Measurements from ENCODE around the gene CD82.
"Not testable (repeated sequence)": the region's sequence is repeated elsewhere in the genome, so short reads cannot be mapped to it uniquely, and the experiment has no call there.

The CD82 gene

GRCh38 chr11:44535191-44535980 lies 30.1 kb upstream of the CD82 start:
- DNase-seq = no peak

- no peak for DNase-seq
Observed at GRCh38 chr11:44536788-44537516, 28.5 kb upstream of the CD82 start.

GRCh38 chr11:44537679-44538078 lies 27.8 kb upstream of the CD82 start:
- DNase-seq = no peak

- DNase-seq = peak; percentile 36
Observed at GRCh38 chr11:44538375-44539054, 26.9 kb upstream of the CD82 start.

- DNase-seq = no peak
Observed at GRCh38 chr11:44539971-44540370, 25.5 kb upstream of the CD82 start.

GRCh38 chr11:44540667-44541066 lies 24.8 kb upstream of the CD82 start:
- DNase-seq = no peak

GRCh38 chr11:44542372-44542771 lies 23.1 kb upstream of the CD82 start:
- no peak for DNase-seq

GRCh38 chr11:44546984-44547383 lies 18.5 kb upstream of the CD82 start:
- DNase-seq = not testable (repeated sequence)

GRCh38 chr11:44547534-44547933 lies 17.9 kb upstream of the CD82 start:
- DNase-seq = not testable (repeated sequence)

GRCh38 chr11:44548032-44548695 lies 17.3 kb upstream of the CD82 start:
- no peak for DNase-seq

- not testable (repeated sequence) for DNase-seq
Observed at GRCh38 chr11:44548961-44549749, 16.3 kb upstream of the CD82 start.

- DNase-seq = no peak
Observed at GRCh38 chr11:44550123-44550522, 15.3 kb upstream of the CD82 start.

GRCh38 chr11:44551456-44552139 lies 13.9 kb upstream of the CD82 start:
- DNase-seq = no peak

- DNase-seq = no peak
Observed at GRCh38 chr11:44555031-44555800, 10.2 kb upstream of the CD82 start.

GRCh38 chr11:44556735-44557409 lies 8.6 kb upstream of the CD82 start:
- DNase-seq = no peak

GRCh38 chr11:44557464-44557863 lies 8.0 kb upstream of the CD82 start:
- no peak for DNase-seq

- DNase-seq = no peak
Observed at GRCh38 chr11:44559207-44559939, 6.1 kb upstream of the CD82 start.

GRCh38 chr11:44559940-44560300 lies 5.5 kb upstream of the CD82 start:
- not testable (repeated sequence) for DNase-seq

GRCh38 chr11:44561275-44561805 lies 4.1 kb upstream of the CD82 start:
- DNase-seq = no peak

Data from NCI-H1436 treated with DMSO at 0.1 percent for 48 hours (cell line).